GM21528 (cell line): ENCODE measurements around the gene MACROH2A2.
"Not testable (repeated sequence)": the region's sequence is repeated elsewhere in the genome, so short reads cannot be mapped to it uniquely, and the experiment has no call there.

Experiments
- ATAC-seq: cut with Tn5 transposase; IDR thresholded peaks from one replicate; pipeline ENCODE4 v1.9.1; 2021; ENCODE audit warnings: mild to moderate bottlenecking, moderate library complexity; ENCODE audit not compliant: unreplicated experiment, low FRiP score

The MACROH2A2 gene

DNA sequence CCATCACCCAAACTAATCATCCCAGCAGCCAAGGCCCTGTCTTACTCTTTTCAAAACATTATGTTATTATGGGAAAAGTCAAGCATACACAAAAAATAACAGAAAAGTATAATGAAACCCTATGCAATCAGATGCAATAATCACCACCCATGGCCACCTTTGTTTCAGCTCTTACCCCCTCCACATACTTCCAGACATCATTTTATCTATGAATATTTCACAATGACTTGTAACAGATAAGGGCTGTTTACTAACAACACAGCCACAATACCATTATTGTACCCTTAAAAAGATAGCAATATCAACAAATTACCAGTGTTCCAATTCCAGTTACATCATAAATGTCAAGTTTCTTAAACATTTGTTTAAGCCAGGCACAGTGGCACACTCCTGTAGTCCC lies 44.8 kb downstream of the MACROH2A2 start:
- ATAC-seq: no peak

DNA sequence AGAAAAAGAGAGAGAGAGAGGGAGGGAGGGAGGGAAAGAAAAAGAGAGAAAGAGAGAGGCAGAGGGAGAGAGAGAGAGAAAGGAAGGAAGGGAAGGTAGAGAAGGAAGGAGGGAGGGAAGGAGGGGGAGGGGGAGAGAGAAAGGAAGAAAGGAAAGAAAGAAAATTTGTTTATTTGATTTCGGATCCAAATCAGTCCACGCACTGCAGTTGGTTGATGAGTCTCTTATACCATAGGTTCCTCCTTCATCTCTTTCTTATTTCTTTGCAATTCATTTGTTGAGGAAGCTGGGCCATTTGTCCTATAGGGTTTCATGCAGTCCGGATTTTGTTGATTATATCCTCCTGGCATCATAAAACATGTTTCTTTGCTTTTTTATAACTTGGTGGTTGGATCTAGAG lies 45.6 kb downstream of the MACROH2A2 start:
- ATAC-seq: no peak

DNA sequence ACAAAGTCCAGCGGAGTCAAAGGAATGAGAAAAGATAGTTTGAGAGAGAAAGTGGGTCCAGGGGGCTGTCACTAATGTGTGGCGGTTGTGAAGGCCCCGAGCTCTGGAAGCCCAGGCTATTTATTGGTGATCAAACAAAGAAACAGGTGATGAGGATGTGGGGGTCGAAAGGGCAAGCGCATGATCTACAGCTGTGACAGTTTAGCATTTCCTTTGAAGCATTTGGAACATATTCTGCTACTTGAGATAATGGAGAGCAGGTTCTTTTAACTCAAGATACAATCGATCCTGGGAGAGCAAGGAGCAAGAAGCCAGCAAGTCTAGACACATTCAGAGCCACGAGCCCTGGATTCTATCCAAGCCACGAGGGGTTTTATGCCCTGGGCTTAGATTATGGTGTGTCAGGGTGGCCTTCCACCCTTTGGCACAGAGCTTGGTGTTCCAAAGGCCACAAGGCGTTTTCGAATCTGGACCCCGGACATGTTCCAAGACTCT lies 48.5 kb downstream of the MACROH2A2 start:
- not testable (repeated sequence) for ATAC-seq

DNA sequence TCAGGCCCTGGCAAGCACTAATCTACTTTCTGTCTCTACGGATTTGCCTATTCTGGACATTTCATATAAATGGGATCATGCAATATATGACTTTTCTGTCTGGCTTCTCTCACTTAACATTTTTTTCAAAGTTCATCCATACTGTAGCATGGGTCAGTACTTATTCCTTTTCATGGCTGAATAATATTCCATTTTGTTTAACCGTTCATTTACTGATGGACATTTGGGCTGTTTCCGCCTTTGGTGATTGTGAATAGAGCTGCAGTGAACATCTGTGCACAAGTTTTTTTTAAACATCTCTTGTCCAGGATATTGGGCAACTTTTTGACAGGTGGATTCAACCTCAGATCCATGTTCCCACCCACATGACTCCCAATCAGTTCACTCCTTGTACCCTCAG lies 49.0 kb downstream of the MACROH2A2 start:
- ATAC-seq: no peak

DNA sequence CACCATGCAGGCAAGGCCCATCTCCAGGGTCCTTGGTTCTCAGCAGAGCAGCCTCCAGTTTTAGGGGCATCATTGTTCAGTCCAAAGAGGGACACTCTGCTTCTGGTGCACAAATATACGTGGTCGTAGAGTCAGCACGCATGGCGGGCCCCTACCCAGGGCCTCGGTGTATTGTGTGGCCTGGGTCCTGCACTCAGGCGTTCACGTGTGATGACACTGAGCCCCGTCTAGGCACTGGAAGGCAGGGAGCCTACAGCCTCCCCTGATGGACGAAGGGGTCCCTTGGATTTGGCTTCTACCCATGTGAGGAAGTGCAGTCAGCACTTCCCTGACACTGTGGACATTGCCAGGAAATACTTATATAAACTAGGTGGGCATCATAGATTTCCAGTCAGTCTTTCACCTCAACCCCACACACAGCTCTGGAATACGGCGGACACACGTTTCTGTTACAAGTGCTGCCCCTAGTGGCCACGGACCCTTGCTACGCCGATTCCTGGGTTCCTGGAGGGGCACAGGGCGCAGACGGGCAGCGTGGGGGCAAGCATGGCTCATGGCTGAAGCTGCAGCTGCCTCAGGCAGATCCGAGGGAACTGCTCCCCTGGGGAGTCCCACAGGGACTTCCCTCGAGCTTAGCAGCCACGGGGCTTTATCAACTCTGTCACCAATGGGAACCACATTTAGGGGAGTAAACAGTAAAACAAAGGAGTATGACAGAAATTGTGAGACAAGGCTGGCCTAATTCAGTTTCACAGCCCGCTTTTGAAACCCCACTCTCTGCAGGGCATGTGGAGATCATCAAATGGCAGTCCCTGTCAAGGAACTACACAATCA lies 54.5 kb downstream of the MACROH2A2 start:
- no peak for ATAC-seq

DNA sequence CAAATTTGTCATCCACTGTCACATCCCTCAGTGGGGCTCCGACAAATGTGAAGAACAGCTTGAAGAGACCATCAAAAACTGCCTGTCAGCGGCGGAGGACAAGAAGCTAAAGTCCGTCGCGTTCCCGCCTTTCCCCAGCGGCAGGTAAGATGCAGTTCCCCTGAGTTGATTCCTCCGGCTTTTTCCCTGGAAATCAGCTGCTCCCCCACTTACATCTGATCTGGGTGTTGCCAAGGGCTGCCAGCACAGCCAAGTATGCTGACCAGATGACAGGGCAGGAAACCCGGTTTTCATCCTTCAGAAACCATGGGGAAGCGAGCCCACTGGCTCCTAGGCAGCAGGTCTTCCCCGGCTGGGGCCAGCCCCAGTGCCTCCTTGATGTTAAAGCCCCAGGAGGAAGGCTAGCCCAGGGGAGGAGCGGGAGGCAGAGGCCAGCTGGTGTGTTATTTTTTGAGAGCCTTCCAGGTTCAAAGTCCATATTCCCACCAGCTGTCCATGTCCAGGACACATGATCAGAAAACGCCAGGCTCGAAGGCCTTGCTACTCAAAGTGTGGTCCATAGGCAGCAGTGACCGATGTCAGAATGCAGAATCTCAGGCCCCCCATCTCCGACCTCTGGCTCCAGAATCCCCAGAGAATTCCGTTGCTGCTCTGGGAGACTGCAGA lies 56.6 kb downstream of the MACROH2A2 start:
- ATAC-seq: no peak

DNA sequence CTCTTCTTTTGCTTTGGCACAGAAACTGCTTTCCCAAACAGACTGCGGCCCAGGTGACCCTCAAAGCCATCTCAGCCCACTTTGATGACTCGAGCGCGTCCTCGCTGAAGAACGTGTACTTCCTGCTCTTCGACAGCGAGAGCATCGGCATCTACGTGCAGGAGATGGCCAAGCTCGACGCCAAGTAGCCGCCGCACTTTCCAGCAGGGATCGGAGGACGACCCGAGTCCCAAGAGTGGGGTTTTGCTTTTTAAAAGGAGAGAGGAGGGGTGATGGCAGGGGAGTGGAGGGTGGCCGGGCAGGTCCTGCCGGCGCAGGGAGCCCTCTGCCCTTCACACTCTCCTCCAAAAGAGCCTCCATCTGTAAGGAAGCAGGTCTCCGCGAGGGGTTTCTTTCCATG lies 58.9 kb downstream of the MACROH2A2 start:
- ATAC-seq: no peak

DNA sequence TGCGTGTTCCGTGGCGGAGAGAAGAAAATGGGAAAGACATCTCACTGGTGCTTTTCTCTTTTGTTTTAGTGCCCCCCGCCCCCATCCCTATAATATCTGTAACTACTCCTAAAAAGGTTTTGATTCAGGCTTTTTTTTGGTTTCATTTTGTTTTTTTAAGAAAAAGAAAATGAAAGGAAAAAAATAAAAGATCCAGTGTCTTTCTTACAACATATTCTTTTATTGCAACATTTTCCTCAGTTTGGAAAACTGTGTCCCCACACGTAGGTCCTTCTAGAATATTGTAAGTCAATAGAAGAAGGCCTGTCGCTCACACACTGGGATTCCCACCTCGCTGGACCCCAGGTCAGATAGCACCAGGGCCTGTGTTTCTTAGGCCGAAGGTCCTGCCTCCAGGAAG lies 59.4 kb downstream of the MACROH2A2 start:
- ATAC-seq: no peak

DNA sequence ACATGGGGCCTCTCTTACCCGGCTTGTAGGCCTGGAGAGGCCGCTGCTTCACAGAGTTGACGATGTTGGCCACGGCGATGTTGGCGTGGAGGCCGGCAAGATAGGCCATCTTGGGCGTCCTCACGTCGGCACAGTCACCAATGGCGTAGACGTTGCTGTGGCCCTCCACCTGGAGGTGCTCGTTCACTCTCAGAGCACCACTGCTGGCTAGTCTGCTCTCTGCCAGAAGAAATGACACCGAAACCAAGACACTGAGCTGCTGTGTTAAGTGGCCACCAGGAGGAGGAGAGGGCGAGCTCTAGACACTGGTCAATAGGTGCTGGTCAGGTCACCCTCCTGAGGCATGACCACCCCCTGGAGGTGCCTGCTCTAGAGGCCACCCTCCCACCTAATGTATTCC lies 62.3 kb downstream of the MACROH2A2 start:
- no peak for ATAC-seq

DNA sequence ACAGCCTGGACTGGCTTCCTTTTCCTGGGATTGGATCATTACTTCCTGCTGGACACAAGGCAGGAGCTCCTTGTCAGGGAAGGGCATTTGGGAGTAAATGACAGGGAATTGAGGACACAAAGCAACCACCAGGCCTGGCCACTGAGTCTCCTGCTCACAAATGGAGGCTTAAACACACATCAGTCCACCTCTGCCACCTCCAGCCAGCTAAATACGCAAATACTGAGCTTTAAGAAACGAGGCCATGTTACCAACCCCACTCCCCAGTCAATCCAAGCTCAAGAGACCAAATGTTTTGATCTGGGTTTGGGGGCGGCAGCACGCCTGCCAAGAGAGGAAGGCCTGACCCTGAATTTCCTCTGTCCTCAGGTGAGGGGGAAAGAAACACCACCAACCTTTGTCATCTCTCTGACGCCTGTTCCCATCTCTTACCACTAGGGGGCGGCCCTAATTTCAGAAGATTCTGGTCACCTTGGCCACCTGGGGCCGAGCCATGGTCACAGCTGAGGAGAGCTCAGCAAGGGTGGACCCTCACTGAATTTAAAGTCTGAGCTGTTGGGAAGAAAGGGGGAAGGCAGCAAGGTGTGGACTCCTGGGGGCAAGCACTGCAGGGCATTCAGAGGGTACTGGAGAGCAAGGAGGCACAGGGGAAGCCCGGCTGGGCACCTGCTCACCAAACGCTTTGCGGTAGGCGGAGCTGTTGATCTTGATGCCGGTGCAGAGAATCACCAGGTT lies 63.5 kb downstream of the MACROH2A2 start:
- ATAC-seq: no peak

DNA sequence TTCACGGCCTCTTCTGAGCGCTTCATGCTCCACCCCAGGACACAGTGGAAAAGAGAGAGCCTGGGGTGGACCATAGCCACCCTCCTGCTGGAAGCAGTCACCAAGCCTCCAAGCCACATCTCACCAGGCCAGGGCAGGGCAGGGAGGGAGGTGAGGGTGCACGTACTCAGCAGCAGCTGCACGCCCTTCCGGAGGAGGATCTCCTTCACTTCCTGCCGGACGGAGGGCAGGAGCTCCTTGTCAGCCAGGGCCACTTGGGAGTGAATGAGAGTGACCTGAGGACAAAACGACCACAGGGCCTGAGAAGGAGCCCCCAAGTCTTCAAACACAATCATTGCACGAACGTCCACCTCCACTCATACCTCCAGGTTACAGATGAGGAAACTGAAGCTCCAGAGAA lies 65.0 kb downstream of the MACROH2A2 start:
- ATAC-seq: no peak

DNA sequence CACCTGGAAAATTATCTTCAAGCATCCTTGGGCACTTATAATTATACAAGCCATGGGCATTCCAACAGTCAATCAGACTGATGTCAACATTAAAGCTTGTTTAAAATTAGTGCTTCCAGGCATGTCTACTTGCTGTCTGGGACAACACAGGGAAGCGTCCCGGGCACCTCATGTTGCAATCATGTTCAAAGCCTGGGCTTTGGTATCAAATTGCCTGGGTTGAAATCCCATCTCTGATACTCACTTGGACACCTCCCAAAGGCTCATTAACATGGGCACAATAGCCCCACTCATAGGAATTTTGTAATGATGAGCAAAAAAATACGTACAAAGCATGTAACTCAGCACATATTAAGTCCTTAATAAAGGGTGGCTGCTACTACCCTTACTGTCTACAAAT lies 65.5 kb downstream of the MACROH2A2 start:
- ATAC-seq: no peak

DNA sequence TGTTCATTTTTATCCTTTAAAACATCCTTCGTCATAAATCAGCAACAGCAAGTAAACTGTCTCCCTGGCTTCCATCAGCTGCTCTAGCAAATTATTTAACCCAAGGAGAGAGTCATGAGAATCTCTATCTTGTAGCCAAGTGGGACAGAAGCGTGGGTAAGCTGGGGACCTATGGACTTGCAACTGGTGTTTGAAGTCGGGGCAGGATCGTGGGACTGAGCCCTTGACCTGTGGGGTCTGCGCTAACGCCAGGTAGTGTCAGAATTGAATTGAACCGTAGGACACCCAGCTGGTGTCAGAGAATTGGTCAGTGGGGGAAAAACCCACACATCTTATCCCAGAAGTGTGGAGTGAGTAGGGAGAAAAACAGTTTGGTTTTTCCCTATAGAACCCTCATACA lies 66.6 kb downstream of the MACROH2A2 start:
- no peak for ATAC-seq

DNA sequence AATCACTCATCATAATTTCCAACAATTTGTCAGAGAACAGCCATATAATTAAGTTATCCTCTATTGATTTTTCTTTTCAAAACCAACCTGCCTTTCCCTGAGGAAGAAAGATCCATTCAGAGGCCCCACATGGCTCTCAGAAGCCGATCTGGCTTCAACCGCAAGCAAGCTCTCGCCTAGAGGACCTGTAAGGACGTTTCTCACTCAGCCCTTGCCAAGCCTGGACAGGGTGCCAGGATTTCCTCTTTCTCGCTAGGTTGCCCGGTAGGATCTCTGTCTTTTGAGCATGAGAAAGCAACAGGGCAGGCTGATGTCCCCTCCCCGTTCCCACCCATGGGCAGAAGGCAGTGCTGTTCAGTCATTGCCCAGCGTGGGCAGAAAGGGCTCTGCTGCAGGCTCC lies 67.0 kb downstream of the MACROH2A2 start:
- no peak for ATAC-seq

DNA sequence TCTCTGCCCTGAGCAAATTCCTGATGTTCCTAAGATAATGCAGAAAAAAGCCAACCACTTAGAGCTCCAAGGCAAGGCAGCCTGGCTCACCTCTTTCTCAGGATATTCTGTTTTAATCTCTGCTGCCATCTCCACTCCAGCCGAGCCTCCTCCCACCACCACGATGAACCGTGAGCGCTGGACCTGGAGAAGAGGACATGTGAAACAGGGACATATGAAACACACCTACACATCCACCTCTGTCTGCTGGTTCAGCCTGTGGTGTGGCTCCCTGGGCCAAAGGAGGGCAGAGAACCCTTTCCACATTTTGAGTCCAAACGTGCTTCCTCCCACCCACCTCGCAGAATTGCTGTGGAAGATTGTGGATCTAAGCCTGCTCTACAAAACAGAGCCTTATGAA lies 67.8 kb downstream of the MACROH2A2 start:
- ATAC-seq: no peak

DNA sequence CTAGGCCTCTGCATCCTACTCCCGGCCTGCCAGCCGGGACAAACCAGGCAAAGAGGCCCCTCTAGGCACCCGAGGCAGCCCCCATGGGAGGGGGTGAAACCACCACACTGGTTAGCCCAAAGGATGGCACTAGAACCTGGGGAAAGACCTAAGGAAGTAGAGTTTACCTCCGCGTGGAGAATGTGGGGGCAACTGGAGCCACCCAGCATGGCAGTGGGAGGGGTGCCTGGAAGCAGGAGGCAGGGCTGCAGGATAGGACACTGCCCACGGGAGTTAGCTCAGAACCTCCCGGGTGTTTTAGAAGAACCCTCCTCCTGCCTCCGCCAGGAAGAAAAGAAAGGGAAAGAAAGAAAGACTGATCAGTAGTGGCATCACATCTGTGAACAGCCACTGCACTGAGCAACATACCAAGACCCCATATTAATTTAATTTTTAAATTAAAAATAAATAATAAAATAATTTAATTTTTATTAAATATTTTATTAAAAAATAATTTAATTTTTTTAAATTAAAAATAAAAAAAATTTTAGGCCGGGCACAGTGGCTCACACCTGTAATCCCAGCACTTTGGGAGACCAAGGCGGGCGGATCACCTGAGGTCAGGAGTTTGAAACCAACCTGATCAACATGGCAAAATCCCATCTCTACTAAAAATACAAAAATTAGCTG lies 68.8 kb downstream of the MACROH2A2 start:
- ATAC-seq: no peak

DNA sequence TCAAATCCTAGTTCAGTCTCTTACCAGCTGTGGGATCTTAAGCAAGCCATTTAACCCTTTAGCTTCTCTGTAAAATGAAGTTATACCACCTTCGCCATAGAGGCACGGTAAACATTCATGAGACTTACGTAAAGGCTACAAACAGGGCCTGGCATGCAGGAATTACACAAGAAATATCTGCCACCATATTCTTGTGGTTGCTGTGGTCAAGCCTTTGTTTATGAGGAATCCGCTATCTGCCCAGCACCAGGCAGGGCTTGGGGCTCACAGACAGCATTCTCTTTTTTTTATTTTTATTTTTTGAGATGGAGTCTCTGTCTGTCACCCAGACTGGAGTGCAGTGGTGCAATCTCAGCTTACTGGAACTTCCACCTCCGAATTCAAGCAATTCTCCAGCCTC lies 70.1 kb downstream of the MACROH2A2 start:
- ATAC-seq: no peak

DNA sequence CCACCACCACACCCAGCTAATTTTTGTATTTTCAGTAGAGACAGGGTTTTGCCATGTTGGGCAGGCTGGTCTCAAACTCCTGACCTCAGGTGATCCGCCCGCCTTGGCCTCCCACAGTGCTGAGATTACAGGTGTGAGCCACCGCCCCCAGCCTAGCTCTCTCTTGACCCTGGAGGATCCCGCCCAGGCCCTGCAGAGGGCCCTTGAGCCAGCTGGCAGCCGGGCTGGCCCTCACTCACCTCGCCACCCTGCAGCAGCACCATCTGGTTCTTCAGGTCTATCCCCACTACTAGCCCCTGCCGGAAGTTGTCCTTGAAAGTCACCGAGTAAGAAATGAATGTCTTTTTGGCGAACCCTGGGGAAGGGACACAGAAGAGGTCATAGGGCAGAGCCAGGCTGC lies 70.5 kb downstream of the MACROH2A2 start:
- not testable (repeated sequence) for ATAC-seq

DNA sequence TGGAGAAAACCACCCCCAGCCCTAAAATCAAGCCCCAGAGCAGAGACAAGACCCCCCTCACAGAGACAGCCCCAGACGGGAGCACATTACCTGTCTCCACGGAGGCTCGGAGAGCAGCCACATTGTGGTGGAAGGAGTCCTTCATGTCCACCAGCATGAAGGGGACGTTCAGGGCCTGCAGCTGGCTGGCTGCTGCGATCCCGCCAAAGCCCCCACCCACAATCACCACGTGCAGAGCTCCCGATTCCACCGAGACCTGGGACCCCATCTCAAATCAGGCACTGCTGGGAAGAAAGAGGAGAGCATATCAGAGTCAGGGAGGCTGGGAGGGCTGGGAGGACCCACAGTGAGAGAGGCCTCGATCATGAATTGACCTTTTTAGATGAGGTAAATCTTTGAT lies 71.2 kb downstream of the MACROH2A2 start:
- ATAC-seq: no peak

DNA sequence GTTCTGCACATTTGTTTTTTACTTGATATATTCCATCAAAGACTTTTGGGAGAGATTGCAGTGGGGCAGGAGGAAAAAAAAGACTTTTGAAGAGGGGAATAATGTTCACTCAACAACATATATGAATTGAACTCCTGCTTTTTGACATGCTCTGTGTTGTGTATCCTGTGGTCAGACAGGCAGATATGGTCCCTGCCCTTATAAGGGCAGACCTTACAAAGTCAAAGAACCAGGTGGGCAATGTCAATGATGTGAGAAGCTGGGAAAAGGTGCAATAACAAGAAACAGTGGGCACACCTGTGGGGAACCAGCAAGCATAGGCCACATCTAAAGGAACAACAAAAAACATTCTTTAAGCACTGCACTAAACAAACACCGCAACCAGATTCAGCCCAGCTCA lies 71.8 kb downstream of the MACROH2A2 start:
- ATAC-seq: no peak

DNA sequence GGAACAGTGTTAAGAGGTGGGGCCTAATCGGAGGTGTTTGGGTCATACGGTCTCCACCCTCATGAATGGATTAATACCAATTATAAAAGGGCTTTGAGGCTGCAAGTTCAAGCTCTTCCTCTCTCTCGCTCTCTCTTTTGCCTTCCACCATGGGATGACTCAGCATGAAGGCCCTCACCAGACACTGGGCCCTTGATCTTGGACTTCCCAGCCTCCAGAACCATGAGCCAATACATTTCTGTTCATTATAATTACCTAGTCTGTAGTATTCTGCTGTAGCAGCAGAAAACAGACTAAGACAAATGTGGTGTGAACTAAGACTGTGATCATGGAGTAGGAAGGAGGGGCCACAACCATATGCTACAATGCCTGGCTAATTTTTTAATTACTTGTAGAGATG lies 72.3 kb downstream of the MACROH2A2 start:
- ATAC-seq: no peak
